Psoas muscle (tissue), 8 donors: ENCODE data around the gene CES2. TPM values are rescaled to one million over a fixed set of nuclear protein-coding genes. Genes with fewer than 3 reads are reported as not detected.

Source experiments
- ATAC-seq, 4 donors: fragments of 200-7000 bp; cut with Tn5 transposase; one replicate each; pipeline ENCODE4 v1.9.1; 2020; ENCODE audit warnings: moderate library complexity in 3 of 4, mild to moderate bottlenecking in 2 of 4
- DNase-seq, 2 donors: peaks; one replicate each; pipeline ENCODE4 v3.0.0-alpha.2; 2020
- H3K27ac ChIP-seq: fragments of 200-600 bp; one replicate; pipeline ENCODE4 v1.8.0; 2022
- H3K27me3 ChIP-seq, 3 donors: fragments of 200-600 bp in 1 of 3; one replicate each; pipeline versions ENCODE4 v1.6.1 to v1.8.0; 2013 to 2022; ENCODE audit warnings: low read length in 2 of 3, mild to moderate bottlenecking in 2 of 3, moderate library complexity in 1 of 3; ENCODE audit not compliant: insufficient read depth in 3 of 3
- H3K36me3 ChIP-seq, 2 donors: fragments of 200-600 bp in 1 of 2; one replicate each; pipeline versions ENCODE4 v1.6.1 to v1.8.0; 2013 to 2022; ENCODE audit warnings: low read depth in 1 of 2, mild to moderate bottlenecking in 1 of 2, moderate library complexity in 1 of 2; ENCODE audit not compliant: insufficient read depth in 1 of 2
- H3K4me1 ChIP-seq: fragments of 200-600 bp; one replicate; pipeline ENCODE4 v1.8.0; 2022
- H3K4me3 ChIP-seq: fragments of 200-600 bp; one replicate; pipeline ENCODE4 v1.8.0; 2022; ENCODE audit warnings: mild to moderate bottlenecking
- H3K9me3 ChIP-seq: fragments of 200-600 bp; one replicate; pipeline ENCODE4 v1.8.0; 2022
- CTCF ChIP-seq: fragments of 200-600 bp; IDR thresholded peaks from one replicate; pipeline ENCODE4 v1.8.0; 2022; ENCODE audit warnings: antibody characterized with exemption
- whole genome bisulfite sequencing, 3 donors: extraction: QIAGEN DNeasy Blood & Tissue Kit; methylation state at CpG; one replicate each; pipeline versions ENCODE4 v1.1.6 to v1.1.7; 2013; 5-methylcytosine and 5-hydroxymethylcytosine counted together
- intact Hi-C, 2 donors: fragments of 100-400 bp; cut with DNase I; formaldehyde crosslinking; loops; one replicate each; pipeline versions ENCODE4 v1.11.0 to v1.14.2; 2022
- polyA plus RNA-seq, 3 donors: library from polyadenylated mRNA; stranded (reverse); fragments of 200-250 nt; gene quantifications; one replicate each; pipeline ENCODE4 v1.2.3, GENCODE V29; 2013
- total RNA-seq, 4 donors: library from RNA; stranded (reverse); fragmentation: NEBNext Ultra II Directional in 2 of 4; extraction: Animal tissue kit (Norgen Biotek cat#: 25700) in 2 of 4; gene quantifications; one replicate each; pipeline versions ENCODE4 v1.2.1 to v1.2.4, GENCODE V29; 2021 to 2023
- donor health status: healthy with polysubstance abuse.
- donor health status: DM: no; HTN: no; CAD: no; lungs with moderate emphysema.
- donor health status: Bipolar disorder and iron deficiency.
- donor health status: healthy.
- donor health status: DM: yes; HTN: yes; CAD: no.
- donor health status: DM: no; HTN: no; CAD: no.
- donor health status: DM: no; HTN: no; CAD: no.
- donor health status: DM: yes; HTN: yes; CAD: no.

CES2 gene
- total and polyA plus RNA-seq, 7 donors = 12.8 to 92.8 (median 22.7) TPM

- no peak for TF ChIP-seq CTCF
- peaks cover 26% of the 10 kb centered on the region for H3K4me1 ChIP-seq
- no peaks in the 10 kb centered on the region for H3K36me3 ChIP-seq
- intact Hi-C loops = no loop called here
- peak in 1 of 2 donors; percentile 29 for DNase-seq
- H3K9me3 ChIP-seq = no peaks in the 10 kb centered on the region
- no peak for ATAC-seq
- no peak overlapping the region for H3K27ac ChIP-seq
- WGBS, 3 donors = 59 to 65% (median 64%) methylated on average over 6 to 7 of the region's 7 CpGs
- H3K4me3 ChIP-seq = no peak overlapping the region
- peaks cover 0 to 2% (median 0%) of the 10 kb centered on the region in 3 donors for H3K27me3 ChIP-seq
Measured at GRCh38 chr16:66906916-66907836, 28.1 kb upstream of the CES2 start.

GRCh38 chr16:66908116-66908515 lies 27.2 kb upstream of the CES2 start:
- Histone ChIP-seq H3K9me3 (no peaks in the 10 kb centered on the region), H3K36me3 (no peaks in the 10 kb centered on the region), H3K27ac (no peak overlapping the region), H3K4me3 (no peak overlapping the region), H3K27me3 (peaks cover 0 to 2% (median 0%) of the 10 kb centered on the region in 3 donors), H3K4me1 (peaks cover 17% of the 10 kb centered on the region)
- ATAC-seq (no peak), DNase-seq (peak in 1 of 2 donors; percentile 20)
- 87 to 91% (median 88%) methylated on average over 3 of the region's 3 CpGs for WGBS, 3 donors
- TF ChIP-seq CTCF = no peak
- intact Hi-C loops = no loop called here

- Histone ChIP-seq H3K4me1 (peaks cover 8% of the 10 kb centered on the region), H3K27me3 (peaks cover 0 to 2% (median 0%) of the 10 kb centered on the region in 3 donors), H3K4me3 (no peak overlapping the region), H3K9me3 (no peaks in the 10 kb centered on the region), H3K27ac (no peak overlapping the region), H3K36me3 (no peaks in the 10 kb centered on the region)
- ATAC-seq = no peak
- intact Hi-C loops = no loop called here
- TF ChIP-seq CTCF = no peak
- 88 to 91% (median 90%) methylated on average over 8 to 14 of the region's 14 CpGs for WGBS, 3 donors
- peak in 1 of 2 donors; percentile 28 for DNase-seq
Measured at GRCh38 chr16:66908762-66909559, 26.4 kb upstream of the CES2 start.

GRCh38 chr16:66910175-66910940 lies 25.0 kb upstream of the CES2 start:
- TF ChIP-seq CTCF = no peak
- H3K4me1 ChIP-seq = peaks cover 3% of the 10 kb centered on the region
- 81 to 86% (median 83%) methylated on average over 14 of the region's 14 CpGs for WGBS, 3 donors
- H3K27ac ChIP-seq = no peak overlapping the region
- DNase-seq (peak in 1 of 2 donors; percentile 35), ATAC-seq (no peak)
- H3K27me3 ChIP-seq = peaks cover 0 to 2% (median 0%) of the 10 kb centered on the region in 3 donors
- no peaks in the 10 kb centered on the region for H3K36me3 ChIP-seq
- H3K4me3 ChIP-seq = no peak overlapping the region
- H3K9me3 ChIP-seq = no peaks in the 10 kb centered on the region
- intact Hi-C loops = no loop called here
